NCI-H2107 treated with DMSO at 0.1 percent for 48 hours (cell line): ENCODE data around the gene VSIR.
A peak's percentile ranks its signal among the peaks of the same experiment; 100 is the strongest.

Experiments used
- DNase-seq: peaks from one replicate; lab custom pipeline; 2025; ENCODE audit not compliant: unreplicated experiment; lab: John Stamatoyannopoulos, UW

VSIR gene

GRCh38 chr10:71735709-71736569 lies 37.4 kb downstream of the VSIR start:
- DNase-seq: no peak

- no peak for DNase-seq
Observed at GRCh38 chr10:71734797-71735196, 38.5 kb downstream of the VSIR start.

GRCh38 chr10:71731791-71732190 lies 41.5 kb downstream of the VSIR start:
- DNase-seq: no peak

GRCh38 chr10:71729161-71729636 lies 44.1 kb downstream of the VSIR start:
- DNase-seq: no peak

- DNase-seq: peak; percentile 7
Observed at GRCh38 chr10:71727738-71728737, 45.3 kb downstream of the VSIR start.

GRCh38 chr10:71727105-71727737 lies 46.1 kb downstream of the VSIR start:
- no peak for DNase-seq

GRCh38 chr10:71726580-71727104 lies 46.7 kb downstream of the VSIR start:
- no peak for DNase-seq

- no peak for DNase-seq
Observed at GRCh38 chr10:71725998-71726579, 47.2 kb downstream of the VSIR start.

- DNase-seq: no peak
Observed at GRCh38 chr10:71725249-71725648, 48.1 kb downstream of the VSIR start.

- no peak for DNase-seq
Observed at GRCh38 chr10:71724539-71724938, 48.8 kb downstream of the VSIR start.

- DNase-seq: no peak
Observed at GRCh38 chr10:71723311-71723710, 50.0 kb downstream of the VSIR start.

GRCh38 chr10:71722849-71723248 lies 50.5 kb downstream of the VSIR start:
- DNase-seq: no peak

GRCh38 chr10:71721313-71721712 lies 52.0 kb downstream of the VSIR start:
- DNase-seq: no peak

GRCh38 chr10:71720288-71720687 lies 53.0 kb downstream of the VSIR start:
- no peak for DNase-seq

GRCh38 chr10:71719464-71720201 lies 53.7 kb downstream of the VSIR start, which contains the start of gene C10orf105:
C10orf105 (minus strand) TSS chr10:71719778; CDS start chr10:71716337, 3,441 bp downstream.
- DNase-seq: no peak

GRCh38 chr10:71719042-71719441 lies 54.3 kb downstream of the VSIR start:
- no peak for DNase-seq

- DNase-seq: no peak
Observed at GRCh38 chr10:71718165-71718698, 55.1 kb downstream of the VSIR start.

GRCh38 chr10:71717551-71717951 lies 55.8 kb downstream of the VSIR start:
- no peak for DNase-seq

- DNase-seq: no peak
Observed at GRCh38 chr10:71717056-71717455, 56.3 kb downstream of the VSIR start.
